ENCODE measurements around the gene SLC50A1. TPM values are rescaled to one million over a fixed set of nuclear protein-coding genes. Genes with fewer than 3 reads are reported as not detected.

Gene SLC50A1
- total and polyA plus RNA-seq, 9 of the 15 experiments (the other 6 are each of a cell fraction or from before 2014, with no cell fraction given), result 46.5 to 132 (median 91.9) TPM

GRCh38 chr1:155167166-155168104 is 31.8 kb downstream of the SLC50A1 start:
- CTCF ChIA-PET (ENCODE audit: low intra/inter-chr PET ratio), result interaction anchor here (0.5 to 4.4 kb wide), 7 partner anchors 47 to 421 kb away, joined by 3 to 59 read pairs (median 17); no protein-coding TSS in a partner anchor
- in situ Hi-C loops (cut with MboI) (loop anchor here (5.0 kb wide), 1 partner anchor 75 kb away; no protein-coding TSS in a partner anchor), intact Hi-C loops (cut with micrococcal nuclease) (loop anchor here (1.0 to 5.0 kb wide), 2 partner anchors 55 to 76 kb away; no protein-coding TSS in a partner anchor)
- Histone ChIP-seq H3K9ac (ENCODE audit: insufficient read depth in 1 of 2, low read depth in 2 of 2, low read length in 2 of 2) (peak overlapping the region; percentile 41 to 85; a peak in 3 of 4 replicates), H3K36me3 (ENCODE audit: control insufficient read depth, insufficient read depth, low read length) (peaks cover 35% of the 10 kb centered on the region), H3K4me2 (ENCODE audit: insufficient read depth, low read length) (peak overlapping the region; percentile 87), H2AFZ (ENCODE audit: low read depth, low read length) (peak overlapping the region; percentile 94), H3K27me3 (ENCODE audit: control insufficient read depth in 2 of 2, insufficient read depth in 2 of 2, low read length in 2 of 2) (no peaks in the 10 kb centered on the region), H3K79me2 (ENCODE audit: control insufficient read depth, insufficient read depth, low read length) (peaks cover 9% of the 10 kb centered on the region), H3K9me1 (ENCODE audit: control insufficient read depth, insufficient read depth, low read length) (no peaks in the 10 kb centered on the region), H3K4me1 (replicated peaks in 1 of 2; ENCODE audit: control insufficient read depth in 2 of 2, insufficient read depth in 2 of 2, low read length in 2 of 2) (peaks cover 10 to 11% of the 10 kb centered on the region in 2 experiments; a peak in 4 of 5 replicates), H3K9me3 (replicated peaks; ENCODE audit: control insufficient read depth, insufficient read depth, low read depth, low read length) (no peaks in the 10 kb centered on the region), H3K27ac (ENCODE audit: extremely low read depth, low read depth, low read length) (no peak overlapping the region; the same call in 2 of the 3 replicates), H3K4me3 (peak overlapping the region; percentile 13; the same call in 1 of the 2 replicates), H4K20me1 (replicated peaks; ENCODE audit: control insufficient read depth, insufficient read depth, low read length) (no peaks in the 10 kb centered on the region)
- DNase-seq (ENCODE audit: extremely low read depth in 1 of 4, low spot score in 3 of 4), result peak; percentile 83 to 95 (median 86)
- POLR2A ChIA-PET, result interaction anchor here (0.6 to 1.4 kb wide), 7 partner anchors 11 to 116 kb away, joined by 3 to 9 read pairs (median 4); partner anchors contain the start of gene ADAM15
- WGBS (ENCODE audit: insufficient coverage, low coverage, missing lambda C conversion rate), result 14% methylated on average over 21 of the region's 28 CpGs
- peak; percentile 96 for FAIRE-seq
- no TSS peak for BruUV-seq (replicated peaks)
- peak; percentile 93 for ATAC-seq
- TF ChIP-seq SRSF7 (optimal IDR thresholded peaks at IDR 0.05; ENCODE audit: low read depth, low read length) (no peak), ELF1 (tag; IDR thresholded peaks at IDR 0.05) (no peak), KDM5B (IDR thresholded peaks at IDR 0.05; ENCODE audit: insufficient replicate concordance, low read depth, low read length) (peak; percentile 30), TBP (optimal IDR thresholded peaks at IDR 0.05; ENCODE audit: low read depth, low read length) (peak; percentile 44), HDAC2 (IDR thresholded peaks at IDR 0.05) (0 out of 2 replicates have a peak, but pooled peaks have one; percentile 28), BRCA1 (IDR thresholded peaks at IDR 0.05) (no peak), BRCA1 (CRISPR knock-in tag; IDR thresholded peaks at IDR 0.05) (no peak), RBM25 (IDR thresholded peaks at IDR 0.05; ENCODE audit: low read depth, low read length, severe bottlenecking) (no peak), CXXC5 (CRISPR knock-in tag; IDR thresholded peaks at IDR 0.05) (peak; percentile 40), ZNF197 (CRISPR knock-in tag; IDR thresholded peaks at IDR 0.05; ENCODE audit: low read depth) (no peak)
- TF ChIP-seq, protein P1, sequence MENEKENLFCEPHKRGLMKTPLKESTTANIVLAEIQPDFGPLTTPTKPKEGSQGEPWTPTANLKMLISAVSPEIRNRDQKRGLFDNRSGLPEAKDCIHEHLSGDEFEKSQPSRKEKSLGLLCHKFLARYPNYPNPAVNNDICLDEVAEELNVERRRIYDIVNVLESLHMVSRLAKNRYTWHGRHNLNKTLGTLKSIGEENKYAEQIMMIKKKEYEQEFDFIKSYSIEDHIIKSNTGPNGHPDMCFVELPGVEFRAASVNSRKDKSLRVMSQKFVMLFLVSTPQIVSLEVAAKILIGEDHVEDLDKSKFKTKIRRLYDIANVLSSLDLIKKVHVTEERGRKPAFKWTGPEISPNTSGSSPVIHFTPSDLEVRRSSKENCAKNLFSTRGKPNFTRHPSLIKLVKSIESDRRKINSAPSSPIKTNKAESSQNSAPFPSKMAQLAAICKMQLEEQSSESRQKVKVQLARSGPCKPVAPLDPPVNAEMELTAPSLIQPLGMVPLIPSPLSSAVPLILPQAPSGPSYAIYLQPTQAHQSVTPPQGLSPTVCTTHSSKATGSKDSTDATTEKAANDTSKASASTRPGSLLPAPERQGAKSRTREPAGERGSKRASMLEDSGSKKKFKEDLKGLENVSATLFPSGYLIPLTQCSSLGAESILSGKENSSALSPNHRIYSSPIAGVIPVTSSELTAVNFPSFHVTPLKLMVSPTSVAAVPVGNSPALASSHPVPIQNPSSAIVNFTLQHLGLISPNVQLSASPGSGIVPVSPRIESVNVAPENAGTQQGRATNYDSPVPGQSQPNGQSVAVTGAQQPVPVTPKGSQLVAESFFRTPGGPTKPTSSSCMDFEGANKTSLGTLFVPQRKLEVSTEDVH (IDR thresholded peaks at IDR 0.05; ENCODE audit: low read depth, partially characterized antibody), result peak; percentile 49
- TF ChIP-seq, protein P2, sequence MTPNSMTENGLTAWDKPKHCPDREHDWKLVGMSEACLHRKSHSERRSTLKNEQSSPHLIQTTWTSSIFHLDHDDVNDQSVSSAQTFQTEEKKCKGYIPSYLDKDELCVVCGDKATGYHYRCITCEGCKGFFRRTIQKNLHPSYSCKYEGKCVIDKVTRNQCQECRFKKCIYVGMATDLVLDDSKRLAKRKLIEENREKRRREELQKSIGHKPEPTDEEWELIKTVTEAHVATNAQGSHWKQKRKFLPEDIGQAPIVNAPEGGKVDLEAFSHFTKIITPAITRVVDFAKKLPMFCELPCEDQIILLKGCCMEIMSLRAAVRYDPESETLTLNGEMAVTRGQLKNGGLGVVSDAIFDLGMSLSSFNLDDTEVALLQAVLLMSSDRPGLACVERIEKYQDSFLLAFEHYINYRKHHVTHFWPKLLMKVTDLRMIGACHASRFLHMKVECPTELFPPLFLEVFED (CRISPR knock-in tag; conservative IDR thresholded peaks at IDR 0.05), result no peak

All from K562 (cell line).